HG02885 (cell line): ENCODE measurements around the gene MAGEA1.
A peak's percentile ranks its signal among the peaks of the same experiment; 100 is the strongest.
"Not testable (repeated sequence)": the region's sequence is repeated elsewhere in the genome, so short reads cannot be mapped to it uniquely, and the experiment has no call there.

Source experiments
- ATAC-seq: cut with Tn5 transposase; IDR thresholded peaks from one replicate; pipeline ENCODE4 v1.9.1; 2021; ENCODE audit warnings: mild to moderate bottlenecking; ENCODE audit not compliant: unreplicated experiment, poor library complexity

MAGEA1 gene

GRCh38 chrX:153179131-153179530 is at the start of gene MAGEA1:
Gene MAGEA1 (plus strand): TSS chrX:153179284. CDS start chrX:153182390, 3,106 bp downstream.
- no peak for ATAC-seq

- not testable (repeated sequence) for ATAC-seq
These were observed 46.2 kb upstream of the MAGEA1 start for GRCh38 chrX:153132924-153133323.

- ATAC-seq = not testable (repeated sequence)
These were observed 40.0 kb upstream of the MAGEA1 start for GRCh38 chrX:153139074-153139473.

- ATAC-seq = not testable (repeated sequence)
These were observed 32.8 kb upstream of the MAGEA1 start for GRCh38 chrX:153146288-153146687.

GRCh38 chrX:153153516-153153915 is 25.6 kb upstream of the MAGEA1 start:
- ATAC-seq = no peak

GRCh38 chrX:153157450-153157849 is 21.6 kb upstream of the MAGEA1 start:
- no peak for ATAC-seq

GRCh38 chrX:153158319-153158718 is 20.8 kb upstream of the MAGEA1 start:
- no peak for ATAC-seq

GRCh38 chrX:153161952-153162351 is 17.1 kb upstream of the MAGEA1 start:
- ATAC-seq = no peak

GRCh38 chrX:153164733-153165132 is 14.4 kb upstream of the MAGEA1 start:
- no peak for ATAC-seq

GRCh38 chrX:153168423-153168822 is 10.7 kb upstream of the MAGEA1 start:
- ATAC-seq = not testable (repeated sequence)

- ATAC-seq = no peak
These were observed 2.7 kb downstream of the MAGEA1 start for GRCh38 chrX:153181822-153182221.

- no peak for ATAC-seq
These were observed 5.7 kb downstream of the MAGEA1 start for GRCh38 chrX:153184787-153185186.

- no peak for ATAC-seq
These were observed 11.3 kb downstream of the MAGEA1 start for GRCh38 chrX:153190381-153190780.

GRCh38 chrX:153200462-153200861 is 21.4 kb downstream of the MAGEA1 start:
- no peak for ATAC-seq

GRCh38 chrX:153206425-153207046 is 27.5 kb downstream of the MAGEA1 start:
- no peak for ATAC-seq

- ATAC-seq = no peak
These were observed 30.3 kb downstream of the MAGEA1 start for GRCh38 chrX:153209347-153209746.

GRCh38 chrX:153214934-153215333 is 35.9 kb downstream of the MAGEA1 start:
- peak; percentile 78 for ATAC-seq

- no peak for ATAC-seq
These were observed 37.8 kb downstream of the MAGEA1 start for GRCh38 chrX:153216926-153217325.

- no peak for ATAC-seq
These were observed 46.5 kb downstream of the MAGEA1 start for GRCh38 chrX:153225438-153226098.

- no peak for ATAC-seq
These were observed 47.5 kb downstream of the MAGEA1 start for GRCh38 chrX:153226344-153227185.
